GM21786 (cell line): ENCODE results near the gene PJA1.

ENCODE experiments used
- ATAC-seq: cut with Tn5 transposase; IDR thresholded peaks from one replicate; pipeline ENCODE4 v1.9.1; 2021; ENCODE audit not compliant: unreplicated experiment

PJA1 gene

DNA sequence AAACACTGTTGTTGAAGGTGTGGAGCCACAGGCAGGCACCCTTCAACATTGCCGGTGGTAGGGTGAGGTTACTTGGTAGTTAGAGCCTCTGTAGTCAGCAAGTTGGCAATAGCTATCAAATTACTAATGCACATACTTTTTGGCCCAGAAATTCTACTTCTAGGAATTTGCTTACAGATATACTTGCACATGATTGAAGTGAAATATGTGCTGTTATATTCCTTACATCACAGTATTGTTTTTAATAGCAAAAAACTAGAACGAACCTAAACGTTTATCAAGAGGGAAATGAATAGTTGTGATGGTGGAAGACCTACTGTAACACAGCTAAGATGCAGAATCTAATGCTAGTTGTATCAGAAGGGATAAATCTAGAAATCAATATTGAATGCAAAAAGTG, 7.7 kb upstream of the PJA1 start:
- no peak for ATAC-seq

DNA sequence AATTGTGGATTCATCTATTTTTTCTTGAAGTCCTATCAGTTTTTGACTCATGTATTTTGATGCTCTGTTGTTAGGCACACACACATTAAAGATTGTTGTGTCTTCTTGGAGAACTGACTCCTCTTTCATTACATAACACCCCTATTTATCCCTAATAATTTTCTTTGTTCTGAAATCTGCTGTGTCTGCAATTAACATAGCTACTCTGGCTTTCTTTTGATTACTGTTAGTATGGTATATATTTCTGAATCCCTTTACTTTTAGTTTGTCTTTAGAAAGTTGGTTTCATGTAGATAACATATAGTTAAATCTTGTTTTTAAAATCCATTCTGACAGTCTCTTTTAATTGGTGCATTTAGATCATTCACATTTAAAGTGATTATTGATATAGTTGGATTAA, 5.1 kb upstream of the PJA1 start:
- ATAC-seq, result no peak

DNA sequence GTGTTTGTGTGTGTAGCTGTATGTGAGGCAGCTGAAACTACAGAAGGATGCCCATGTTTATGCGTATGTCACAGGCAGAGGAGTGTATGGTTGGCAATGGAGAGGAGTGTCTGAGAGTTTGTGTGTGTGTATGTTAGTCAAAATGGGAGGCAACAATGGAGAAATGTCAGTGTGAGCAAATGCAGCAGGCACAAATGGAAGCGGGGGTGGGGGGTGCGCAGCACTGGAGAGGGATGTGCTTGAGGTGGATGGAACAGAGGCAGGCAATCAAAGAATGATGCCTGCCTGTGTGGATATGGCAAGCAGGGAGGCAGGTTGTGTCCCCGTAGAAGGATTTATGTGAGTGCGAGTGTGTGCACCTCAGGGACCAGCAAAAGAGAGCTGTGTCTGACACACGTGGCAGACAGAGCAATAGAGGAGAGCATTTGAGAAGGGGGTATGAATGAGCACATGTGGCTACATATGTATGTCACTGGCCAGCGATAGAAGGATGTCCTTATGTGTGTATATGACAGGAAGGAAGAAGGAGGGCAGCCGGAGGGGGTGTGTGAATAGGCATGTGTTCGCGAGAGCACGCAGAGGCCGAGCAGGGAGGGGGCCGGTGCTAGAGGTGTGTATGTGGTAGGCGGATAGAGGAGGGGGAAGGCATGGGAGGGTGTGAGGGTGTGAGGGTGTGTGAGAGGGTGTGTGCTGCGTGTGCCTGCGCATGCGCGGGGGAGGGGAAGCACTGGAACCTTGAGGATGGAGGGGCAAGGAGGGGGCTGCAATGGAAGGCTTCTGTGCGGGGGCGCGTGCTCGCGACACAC, 1.1 kb downstream of the PJA1 start:
- ATAC-seq, result peak; percentile 63

DNA sequence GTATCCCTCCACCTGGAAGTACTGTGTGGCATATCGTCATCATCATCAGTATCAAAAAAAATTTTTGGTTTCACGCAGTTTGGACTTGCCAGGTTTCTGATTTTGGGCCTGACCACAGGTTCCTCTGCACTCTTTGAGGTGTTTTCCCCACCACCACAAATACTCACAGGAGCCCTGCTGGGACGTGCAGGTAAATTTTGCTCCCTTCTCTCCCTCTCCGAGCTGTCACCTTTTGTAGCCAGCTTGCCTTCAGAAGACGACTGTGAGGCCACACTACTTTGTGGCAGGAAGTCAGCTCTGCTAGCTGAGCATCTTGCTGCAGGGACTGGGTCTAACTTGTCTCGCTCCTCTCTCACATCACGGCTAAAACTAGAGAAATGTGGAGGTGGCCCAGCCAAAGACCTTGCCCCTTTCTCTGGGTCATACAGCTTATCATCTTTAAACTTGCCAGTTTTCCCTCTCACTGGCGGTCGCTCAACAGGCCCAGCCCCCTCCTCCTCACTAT, 2.8 kb downstream of the PJA1 start:
- no peak for ATAC-seq

DNA sequence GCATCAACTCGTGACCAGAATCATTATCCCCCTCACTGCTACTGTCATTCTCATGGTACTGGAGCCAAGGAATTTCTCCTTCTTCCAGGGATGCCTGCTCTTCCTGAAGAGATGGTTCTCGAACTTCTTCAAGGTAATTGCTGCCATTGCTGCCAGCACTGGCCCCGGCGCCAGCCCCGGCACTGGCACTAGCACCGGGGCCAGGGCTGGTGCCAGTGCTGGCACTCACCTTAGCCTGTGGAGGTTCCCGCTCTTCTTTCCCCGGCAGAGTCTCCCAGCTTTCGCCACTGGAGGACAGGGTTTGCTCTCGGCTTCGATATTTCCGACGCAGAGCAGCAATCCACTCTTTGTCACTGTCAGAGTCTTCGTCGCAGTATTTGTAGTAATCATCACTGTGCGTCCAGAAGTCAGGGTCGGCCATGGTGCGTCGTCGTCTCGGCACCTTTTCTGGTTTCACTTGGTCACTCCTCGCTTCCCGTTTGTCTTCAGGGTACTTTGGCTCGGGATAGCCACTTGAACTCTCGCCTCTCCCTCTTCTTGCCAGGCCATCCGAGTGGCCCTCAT, 3.4 kb downstream of the PJA1 start:
- no peak for ATAC-seq

GRCh38 chrX:69161371-69161770, 3.9 kb downstream of the PJA1 start:
- no peak for ATAC-seq

DNA sequence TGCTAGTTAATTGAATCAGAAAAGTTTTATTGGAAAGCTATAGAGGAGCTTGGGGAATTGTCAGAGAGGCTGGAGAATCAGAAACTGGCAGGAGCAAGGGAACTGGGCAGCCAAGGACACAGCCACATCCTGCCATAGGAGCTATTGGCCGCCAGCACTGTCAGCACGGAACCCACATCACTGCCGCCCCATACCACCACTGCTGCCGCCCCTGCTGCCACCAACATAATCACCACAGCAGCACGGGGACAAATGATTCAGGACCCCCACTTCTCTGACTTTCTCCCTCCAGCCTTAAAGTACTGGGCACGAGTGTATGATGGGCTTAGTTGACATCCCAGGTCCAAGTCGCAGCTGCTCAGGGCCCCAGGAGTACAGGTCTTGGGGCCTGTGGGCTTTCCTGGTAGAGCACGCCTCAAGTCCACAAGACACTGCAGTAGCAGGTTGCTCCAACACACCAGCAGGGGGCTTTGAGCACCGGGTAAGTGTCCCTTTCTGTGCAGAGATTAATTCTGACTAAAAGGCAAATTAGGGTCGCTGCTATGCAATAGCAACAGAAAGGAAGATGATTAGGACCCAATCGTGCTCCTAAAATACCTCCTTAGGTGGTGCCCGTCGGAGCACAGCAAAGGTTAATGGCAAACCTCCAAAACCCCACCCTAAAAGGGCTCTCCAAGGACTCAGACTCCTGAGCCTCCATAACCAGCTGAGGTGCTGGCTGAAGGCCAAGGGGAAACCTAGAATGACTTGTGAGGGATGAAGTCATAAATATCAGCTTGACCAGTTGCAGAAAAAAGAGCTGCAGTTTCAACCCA, 6.9 kb downstream of the PJA1 start:
- peak; percentile 81 for ATAC-seq

DNA sequence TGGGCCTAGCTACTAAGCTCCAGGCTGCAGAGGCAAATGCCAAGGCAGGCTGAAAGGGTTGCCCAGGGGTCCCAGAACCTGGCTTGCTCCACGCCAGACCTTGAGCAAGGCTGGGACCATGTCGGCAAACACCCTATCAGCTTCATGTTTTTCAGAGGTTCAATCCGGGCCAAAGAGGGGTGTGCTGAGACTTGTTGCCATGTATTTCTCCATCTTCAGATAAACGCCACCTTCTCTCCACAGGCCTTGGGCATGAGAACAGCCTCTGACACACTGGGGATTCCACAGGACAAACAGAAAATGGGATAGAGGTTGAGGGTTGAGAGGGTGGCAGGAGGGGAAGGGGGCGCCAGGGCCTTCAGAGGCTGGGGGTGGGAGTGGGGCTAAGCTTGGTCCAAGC, 8.6 kb downstream of the PJA1 start:
- no peak for ATAC-seq

- ATAC-seq, result no peak
Measured at GRCh38 chrX:69155786-69156520, 9.3 kb downstream of the PJA1 start.

DNA sequence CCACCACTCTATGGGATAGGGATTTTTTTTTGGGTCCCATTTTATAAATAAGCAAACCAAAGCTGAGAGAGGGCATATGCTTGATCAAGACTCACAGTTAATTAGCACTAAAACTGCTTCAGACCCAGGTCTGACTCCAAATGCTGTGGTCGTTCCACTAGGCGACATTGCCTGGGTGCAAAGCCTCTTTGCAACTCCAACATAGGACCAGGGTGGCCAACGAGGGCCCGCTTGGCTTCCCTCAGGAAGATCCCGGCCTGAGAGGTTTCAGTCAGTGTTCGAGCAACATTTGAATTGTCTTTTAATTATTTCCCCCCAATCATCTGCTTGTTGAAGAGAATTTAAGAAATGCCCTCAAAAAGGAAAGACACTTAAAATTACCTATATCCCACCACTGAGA, 11.2 kb downstream of the PJA1 start:
- ATAC-seq, result no peak

DNA sequence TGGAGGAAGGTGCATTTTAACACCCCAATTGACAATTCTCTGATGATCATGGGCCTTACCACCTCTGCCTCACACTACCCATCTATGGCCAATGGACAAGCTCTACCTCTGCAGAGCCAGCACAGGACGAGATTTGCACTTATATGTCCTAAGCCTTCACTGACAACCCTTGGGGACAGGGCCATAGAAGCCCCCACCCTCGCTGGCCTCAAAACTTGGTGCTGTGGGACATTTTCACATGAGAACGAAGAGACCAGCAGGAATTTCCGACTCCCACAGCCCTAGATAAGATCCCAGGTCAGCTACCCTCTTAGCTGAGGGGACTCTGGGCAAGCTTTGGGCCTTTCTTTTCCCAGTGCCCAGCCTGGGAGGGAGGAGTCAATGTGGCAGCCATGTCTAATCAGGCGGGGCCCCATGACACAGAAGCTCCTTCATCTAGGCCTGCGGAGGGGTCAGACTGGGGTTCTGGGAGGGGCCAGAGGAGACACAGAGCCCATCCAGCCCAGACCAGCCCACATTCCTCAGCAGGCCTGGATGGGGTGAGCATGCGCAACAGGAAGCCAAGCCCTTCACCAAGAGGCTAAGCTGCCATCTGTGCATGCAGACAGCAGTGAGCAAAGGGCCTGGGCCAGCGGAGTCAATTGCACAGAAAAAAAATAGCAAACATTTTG, 12.1 kb downstream of the PJA1 start:
- ATAC-seq, result no peak

GRCh38 chrX:69152417-69152841, 12.8 kb downstream of the PJA1 start:
- ATAC-seq, result no peak

DNA sequence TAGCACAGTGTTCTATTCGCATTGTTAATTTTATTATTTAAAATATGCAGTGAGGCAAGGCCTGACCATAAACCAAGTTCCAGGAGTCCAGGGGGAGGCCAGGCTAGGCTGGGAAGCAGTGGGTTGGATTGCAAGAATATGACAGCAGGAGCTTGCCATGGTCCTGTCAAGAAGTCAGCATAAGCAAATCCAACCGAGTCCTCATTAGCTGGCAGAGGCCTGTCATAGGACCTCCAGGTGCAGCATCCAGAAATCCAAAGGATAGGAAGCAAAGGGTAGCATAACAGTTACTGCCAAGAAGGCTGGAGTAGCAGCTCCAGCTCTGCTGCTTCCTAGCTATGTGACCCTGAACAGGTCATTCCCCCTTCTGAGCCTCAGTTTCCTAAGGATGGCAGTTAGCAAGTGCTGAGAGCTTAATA, 13.4 kb downstream of the PJA1 start:
- no peak for ATAC-seq

DNA sequence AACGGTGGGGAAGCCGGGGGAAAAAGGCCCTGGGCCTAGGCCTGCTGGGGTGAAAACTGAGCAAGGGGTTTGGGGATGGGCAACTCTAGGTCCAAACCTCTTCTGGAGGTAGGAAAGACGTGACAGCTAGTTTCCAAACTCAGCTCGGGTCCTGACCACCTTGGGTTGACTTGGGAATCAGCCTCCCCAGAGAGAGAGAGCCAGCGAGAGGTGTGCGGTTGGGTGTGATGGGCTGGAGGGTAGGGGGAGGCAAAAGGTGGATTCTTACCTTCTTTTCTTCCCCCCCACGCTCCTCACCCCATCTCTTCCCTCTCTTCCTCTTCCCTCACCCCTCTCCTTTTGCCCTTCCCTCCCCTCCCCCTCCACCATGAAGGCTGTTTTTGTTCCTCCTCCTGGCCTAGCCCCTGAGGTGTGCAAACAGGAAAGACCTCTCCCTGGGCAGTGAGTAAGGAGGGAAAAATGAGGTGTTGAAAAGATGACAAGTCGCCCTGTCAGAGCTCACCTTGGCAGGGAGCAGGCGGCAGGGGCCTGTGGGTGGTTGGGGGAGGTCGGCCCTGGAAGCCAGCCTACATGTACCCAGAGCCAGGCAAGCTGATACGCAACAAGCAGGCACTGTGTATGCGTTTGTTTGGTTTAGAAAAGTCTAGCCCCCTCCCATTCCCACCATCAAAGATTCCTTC, 14.8 kb downstream of the PJA1 start:
- no peak for ATAC-seq

GRCh38 chrX:69149466-69150280, 15.6 kb downstream of the PJA1 start:
- ATAC-seq, result no peak

DNA sequence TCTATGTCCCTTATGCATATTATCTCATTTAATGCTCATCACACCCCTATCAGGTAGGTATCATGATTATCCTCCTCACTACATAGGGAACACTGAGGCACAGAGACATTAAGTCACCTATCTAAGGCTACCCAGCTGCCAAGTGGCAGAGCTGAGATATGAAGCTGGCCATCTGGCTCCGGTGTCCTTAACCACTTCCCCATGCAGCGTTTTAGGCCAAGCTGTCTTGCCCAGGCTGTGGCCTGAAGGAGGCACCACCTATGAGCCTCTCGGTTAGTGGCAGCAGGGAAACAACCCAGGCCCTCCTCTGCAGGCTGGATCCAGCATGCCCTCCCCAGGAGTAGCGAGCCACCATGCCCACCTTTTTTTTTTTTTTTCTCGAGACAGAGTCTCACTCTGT, 16.3 kb downstream of the PJA1 start:
- ATAC-seq, result no peak

DNA sequence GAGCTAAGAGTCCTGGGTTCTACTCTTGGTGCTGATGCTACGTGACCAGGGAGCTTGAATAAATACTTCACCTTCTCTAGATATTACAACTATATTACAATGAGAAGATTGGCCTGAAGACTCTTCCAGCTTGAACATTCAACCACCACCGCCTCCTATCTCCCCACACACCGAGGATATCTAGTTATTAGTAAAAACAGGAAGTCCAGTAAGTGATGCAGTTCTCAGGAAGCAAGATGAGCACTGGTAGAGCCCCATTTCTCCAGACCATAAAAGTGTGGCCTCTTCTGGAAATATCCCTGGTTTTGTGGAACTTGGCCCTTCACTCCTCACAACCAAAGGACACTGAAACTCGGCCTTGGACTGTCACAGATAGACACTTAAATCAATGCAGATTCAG, 18.5 kb downstream of the PJA1 start:
- ATAC-seq, result no peak

DNA sequence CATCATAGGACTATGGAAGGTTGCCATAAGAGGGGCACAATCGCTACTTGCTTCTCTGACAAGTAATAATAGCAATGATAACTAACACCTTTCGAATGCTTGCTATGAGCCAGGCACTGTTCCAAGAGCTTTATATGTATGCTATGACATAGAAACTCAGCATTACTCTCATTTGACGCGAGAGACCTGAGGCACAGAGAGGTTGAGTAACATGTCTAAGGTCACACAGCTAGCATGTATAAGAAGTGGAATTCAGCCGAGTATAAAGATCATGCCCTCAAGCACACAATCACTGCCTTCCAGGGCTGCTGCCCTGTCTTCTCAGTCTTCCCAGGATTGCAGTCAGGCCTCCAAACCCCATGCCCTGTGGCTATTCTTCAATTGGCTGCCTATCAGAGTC, 19.5 kb downstream of the PJA1 start:
- no peak for ATAC-seq
